HCT116 (cell line): ENCODE results near the gene KRT39.

Experiments
- CTCF ChIP-seq, 3 experiments: fragments of 200-600 bp in 1 of 3; sonication (generic) in 1 of 3; IDR thresholded peaks in 2 of 3; conservative IDR thresholded peaks in 1 of 3; 2 replicates each; pipeline ENCODE4 v1.5.1; 2012 to 2017; ENCODE audit warnings: low read depth in 2 of 3, low read length in 2 of 3, antibody characterized with exemption in 1 of 3, borderline replicate concordance in 1 of 3, control low read depth in 1 of 3, mild to moderate bottlenecking in 1 of 3, mixed read lengths in 1 of 3, mixed run types in 1 of 3, moderate library complexity in 1 of 3; ENCODE audit not compliant: insufficient read depth in 1 of 3
- EZH2 ChIP-seq: fragments of 200-600 bp; sonication (generic); IDR thresholded peaks from 2 replicates; pipeline ENCODE4 v1.6.1; 2017; ENCODE audit warnings: antibody characterized with exemption, mixed run types
- EZH2phosphoT487 ChIP-seq: fragments of 200-600 bp; IDR thresholded peaks from 2 replicates; pipeline ENCODE4 v1.6.1; 2018; ENCODE audit warnings: antibody characterized with exemption, borderline replicate concordance
- POLR2A ChIP-seq: IDR thresholded peaks from 2 replicates; pipeline ENCODE4 v1.7.0; 2011; ENCODE audit warnings: borderline replicate concordance; ENCODE audit not compliant: insufficient read depth, insufficient read length; ENCODE audit errors: extremely low read depth
- POLR2AphosphoS5 ChIP-seq: IDR thresholded peaks from 2 replicates; pipeline ENCODE4 v1.6.1; 2011; ENCODE audit warnings: mild to moderate bottlenecking, low read depth, low read length, moderate library complexity
- REST ChIP-seq: IDR thresholded peaks from 2 replicates; pipeline ENCODE4 v1.6.1; 2012; ENCODE audit warnings: low read depth
- YY1 ChIP-seq: IDR thresholded peaks from 2 replicates; pipeline ENCODE4 v1.6.1; 2011; ENCODE audit warnings: low read length, low read depth, moderate library complexity, mild to moderate bottlenecking; ENCODE audit not compliant: insufficient replicate concordance; ENCODE audit errors: extremely low read depth
- ZFX ChIP-seq: fragments of 450-650 bp; IDR thresholded peaks from 2 replicates; pipeline ENCODE4 v1.6.1; 2017
- ZNF274 ChIP-seq: fragments of 200-500 bp; sonication (Bioruptor generic); IDR thresholded peaks from 2 replicates; pipeline ENCODE4 v1.6.1; 2014; ENCODE audit warnings: mild to moderate bottlenecking, low read depth, low read length, inconsistent platforms

GRCh38 chr17:40960144-40960543 lies 6.6 kb downstream of the KRT39 start:
- TF ChIP-seq REST (no peak), POLR2A (no peak), CTCF (IDR thresholded peaks at IDR 0.05 in 2 of 3, conservative IDR thresholded peaks at IDR 0.05 in 1 of 3; ENCODE audit: borderline replicate concordance in 1 of 3, insufficient read depth in 1 of 3, low read depth in 2 of 3, low read length in 2 of 3) (no peak), ZNF274 (no peak), POLR2AphosphoS5 (no peak), ZFX (no peak), EZH2phosphoT487 (no peak), EZH2 (no peak), YY1 (no peak)
